ENCODE measurements around the gene BANP.
A peak's percentile ranks its signal among the peaks of the same experiment; 100 is the strongest.
"Not testable (repeated sequence)": the region's sequence is repeated elsewhere in the genome, so short reads cannot be mapped to it uniquely, and the experiment has no call there.

BANP gene, protein sequence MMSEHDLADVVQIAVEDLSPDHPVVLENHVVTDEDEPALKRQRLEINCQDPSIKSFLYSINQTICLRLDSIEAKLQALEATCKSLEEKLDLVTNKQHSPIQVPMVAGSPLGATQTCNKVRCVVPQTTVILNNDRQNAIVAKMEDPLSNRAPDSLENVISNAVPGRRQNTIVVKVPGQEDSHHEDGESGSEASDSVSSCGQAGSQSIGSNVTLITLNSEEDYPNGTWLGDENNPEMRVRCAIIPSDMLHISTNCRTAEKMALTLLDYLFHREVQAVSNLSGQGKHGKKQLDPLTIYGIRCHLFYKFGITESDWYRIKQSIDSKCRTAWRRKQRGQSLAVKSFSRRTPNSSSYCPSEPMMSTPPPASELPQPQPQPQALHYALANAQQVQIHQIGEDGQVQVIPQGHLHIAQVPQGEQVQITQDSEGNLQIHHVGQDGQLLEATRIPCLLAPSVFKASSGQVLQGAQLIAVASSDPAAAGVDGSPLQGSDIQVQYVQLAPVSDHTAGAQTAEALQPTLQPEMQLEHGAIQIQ

DNA sequence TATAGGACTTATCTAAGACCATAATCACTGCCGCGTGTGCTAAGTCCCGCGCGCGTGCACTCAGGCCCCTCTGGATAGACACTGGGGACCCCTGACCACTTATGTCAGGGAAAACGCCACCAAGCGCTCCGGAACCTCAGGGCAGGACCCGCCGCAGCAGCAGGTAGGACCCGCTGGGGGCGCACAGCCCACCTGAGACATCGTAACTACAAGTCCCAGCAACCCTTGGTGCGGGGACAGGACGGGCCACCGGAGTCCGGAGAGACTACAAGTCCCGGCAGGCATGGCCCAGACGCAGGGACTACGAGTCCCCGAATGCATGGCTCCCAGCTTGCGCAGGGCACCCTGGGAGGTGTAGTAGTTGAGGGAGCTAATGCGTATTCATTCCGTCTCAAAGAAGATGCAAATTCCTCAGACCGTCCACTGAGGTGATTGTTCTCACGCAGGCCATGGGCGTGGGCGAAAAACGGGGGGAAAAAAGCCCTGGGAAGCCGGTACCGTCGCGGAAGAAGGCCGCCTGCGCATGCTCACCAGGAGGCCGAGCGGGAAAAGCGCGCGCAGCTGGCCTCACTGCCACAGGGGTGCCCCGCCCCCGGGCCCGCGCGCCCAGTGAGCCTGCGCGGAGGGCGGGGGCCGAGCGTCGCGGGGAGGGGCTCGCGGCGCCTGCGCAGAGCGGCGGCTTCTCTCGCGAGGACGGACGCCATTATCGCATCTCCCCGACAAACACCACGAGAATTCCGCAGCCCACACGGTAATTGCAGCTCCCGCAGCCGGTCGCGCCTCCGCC is at the start of gene BANP:
Gene BANP (plus strand): TSS at position 670 of the 787 bp plus-strand sequence. CDS start 23,682 bp downstream, outside the sequence.
- peak; percentile 91 for DNase-seq

DNA sequence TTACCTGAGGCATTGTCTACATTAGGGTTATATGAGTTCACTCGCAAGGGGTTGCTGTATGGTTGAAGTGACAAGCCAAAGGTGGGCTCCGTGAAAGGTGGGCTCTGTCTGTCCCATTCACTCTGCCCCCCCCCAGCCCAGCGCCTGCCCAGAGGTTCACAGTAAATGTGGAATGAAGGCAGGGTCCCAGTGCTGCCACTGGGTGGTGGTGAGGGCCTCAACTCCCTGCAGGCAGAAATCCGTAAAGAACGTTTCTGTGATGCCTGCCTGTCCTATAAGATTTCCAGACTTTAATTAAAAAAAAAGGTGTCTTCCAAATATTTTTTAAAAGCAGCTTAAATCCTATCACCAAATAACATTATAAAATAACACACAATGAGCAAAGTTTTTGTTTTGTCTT is 46.3 kb upstream of the BANP start:
- DNase-seq: not testable (repeated sequence)

DNA sequence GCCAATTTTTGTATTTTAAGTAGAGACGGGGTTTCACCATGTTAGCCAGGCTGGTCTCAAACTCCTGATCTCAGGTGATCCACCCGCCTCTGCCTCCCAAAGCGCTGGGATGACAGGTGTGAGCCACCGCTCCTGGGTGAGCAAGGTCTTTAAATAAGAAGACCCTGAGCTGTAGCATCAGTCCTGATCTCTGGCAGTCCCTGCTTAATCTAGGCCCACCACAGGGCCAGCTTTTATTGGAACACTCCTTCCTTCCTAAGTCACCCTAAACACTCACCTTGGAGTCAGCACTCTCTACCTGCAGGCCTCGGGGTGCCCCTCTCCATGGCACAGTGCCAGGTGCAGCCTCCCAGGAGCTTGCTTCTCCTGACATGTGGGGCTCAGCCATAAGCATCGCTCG is 45.7 kb upstream of the BANP start:
- DNase-seq: not testable (repeated sequence)

DNA sequence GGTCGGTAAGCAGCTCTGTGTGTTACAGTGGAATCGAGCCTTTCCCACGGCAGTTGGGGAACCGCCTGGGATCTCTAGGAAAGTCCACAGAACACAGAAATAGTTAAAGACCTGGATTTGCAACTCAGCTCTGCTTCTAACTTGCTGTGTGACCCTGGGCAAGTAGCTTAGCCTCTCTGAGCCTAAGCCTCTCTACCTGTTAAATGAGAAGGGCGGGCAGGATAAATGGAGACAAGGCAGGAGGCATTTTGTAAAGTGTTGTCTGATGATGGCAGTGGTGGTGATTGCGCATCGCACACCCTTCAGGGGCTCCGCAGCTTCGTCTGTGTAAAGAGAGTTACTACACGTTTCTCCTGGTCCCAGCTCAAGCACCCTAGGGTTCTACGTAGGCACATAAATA is 43.1 kb upstream of the BANP start:
- not testable (repeated sequence) for DNase-seq

DNA sequence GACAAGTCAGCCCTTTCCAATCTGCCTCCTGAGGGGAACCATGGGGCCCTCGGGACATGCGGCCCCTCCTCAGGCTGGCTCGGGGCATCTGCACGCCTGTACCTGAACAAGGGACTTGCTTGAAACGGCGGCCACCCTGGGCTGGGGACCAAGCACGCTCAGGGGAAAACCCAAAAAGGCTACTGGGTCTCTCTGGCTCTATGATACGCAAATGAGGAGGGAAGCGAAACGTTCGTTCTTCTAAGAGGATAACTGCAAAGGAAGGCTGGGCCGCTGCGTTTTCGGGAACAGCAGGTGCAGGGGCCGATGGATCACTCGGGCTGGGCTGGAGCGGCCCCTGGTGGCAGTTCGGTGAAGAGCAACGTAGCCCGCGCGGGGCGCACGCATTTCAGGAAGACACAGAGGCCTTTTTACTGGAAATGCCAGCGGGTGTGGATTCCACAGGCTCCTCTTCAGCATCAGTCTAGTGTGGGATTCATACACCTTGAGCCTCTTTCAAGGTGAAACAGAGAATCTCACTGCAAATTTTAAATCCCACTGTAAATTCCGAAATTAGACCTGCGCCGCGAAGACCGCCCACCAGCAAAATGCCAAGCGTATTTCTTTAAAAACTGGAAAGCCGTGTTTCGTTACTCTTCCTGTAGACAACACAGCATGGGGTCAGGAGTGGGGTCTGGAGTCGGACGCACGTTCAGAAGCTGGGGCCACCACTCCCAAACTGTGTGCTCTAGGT is 41.9 kb upstream of the BANP start:
- not testable (repeated sequence) for DNase-seq

DNA sequence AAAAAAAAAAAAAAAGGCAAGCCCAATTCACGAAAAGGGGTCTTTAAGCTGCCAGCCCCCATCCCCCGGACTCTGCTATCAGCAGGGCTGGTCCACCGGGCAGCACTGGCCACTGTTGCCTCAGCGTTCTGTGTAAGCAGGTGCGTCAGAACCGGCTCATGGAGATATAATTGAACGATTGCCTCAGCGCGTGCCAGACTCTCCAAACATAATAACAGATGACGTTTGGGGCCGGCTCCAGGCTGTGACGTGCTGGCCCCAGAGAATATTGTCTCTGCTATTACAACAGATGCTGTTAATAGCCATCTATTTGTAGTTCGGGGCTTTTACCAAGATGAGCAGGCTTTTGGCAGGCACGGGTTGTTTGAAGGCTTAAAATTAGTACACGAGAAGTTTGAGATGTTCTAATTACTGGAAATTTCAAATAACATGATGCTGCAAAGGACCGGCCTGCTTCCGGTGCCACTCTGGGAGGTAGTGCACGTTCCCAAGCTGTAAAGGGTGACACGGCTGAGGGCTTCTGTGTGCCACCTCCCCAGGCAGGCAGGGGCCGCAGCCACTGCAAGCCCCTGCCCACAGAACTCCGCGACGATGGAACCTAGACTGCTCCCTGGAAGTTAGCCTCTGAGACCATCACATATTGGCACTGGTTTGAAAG is 40.0 kb upstream of the BANP start:
- peak; percentile 59 for DNase-seq

DNA sequence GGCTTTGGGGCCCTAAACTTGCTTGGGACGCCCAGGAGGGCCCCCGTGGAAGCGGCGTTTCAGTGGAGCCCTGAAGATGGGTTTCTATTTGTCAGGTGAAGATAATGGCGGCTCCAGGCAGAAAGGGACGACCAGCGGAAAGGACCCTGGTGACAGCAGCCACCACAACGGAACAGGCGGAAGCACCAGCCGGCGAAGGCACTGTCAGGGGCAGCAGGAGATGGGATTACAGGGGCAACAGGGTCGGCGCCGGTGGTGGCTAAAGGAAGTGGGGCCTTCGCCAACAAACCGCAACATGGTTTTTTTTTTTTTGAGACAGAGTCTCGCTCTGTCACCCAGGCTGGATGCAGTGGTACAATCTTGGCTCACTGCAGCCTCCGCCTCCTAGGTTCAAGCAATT is 38.5 kb upstream of the BANP start:
- not testable (repeated sequence) for DNase-seq

DNA sequence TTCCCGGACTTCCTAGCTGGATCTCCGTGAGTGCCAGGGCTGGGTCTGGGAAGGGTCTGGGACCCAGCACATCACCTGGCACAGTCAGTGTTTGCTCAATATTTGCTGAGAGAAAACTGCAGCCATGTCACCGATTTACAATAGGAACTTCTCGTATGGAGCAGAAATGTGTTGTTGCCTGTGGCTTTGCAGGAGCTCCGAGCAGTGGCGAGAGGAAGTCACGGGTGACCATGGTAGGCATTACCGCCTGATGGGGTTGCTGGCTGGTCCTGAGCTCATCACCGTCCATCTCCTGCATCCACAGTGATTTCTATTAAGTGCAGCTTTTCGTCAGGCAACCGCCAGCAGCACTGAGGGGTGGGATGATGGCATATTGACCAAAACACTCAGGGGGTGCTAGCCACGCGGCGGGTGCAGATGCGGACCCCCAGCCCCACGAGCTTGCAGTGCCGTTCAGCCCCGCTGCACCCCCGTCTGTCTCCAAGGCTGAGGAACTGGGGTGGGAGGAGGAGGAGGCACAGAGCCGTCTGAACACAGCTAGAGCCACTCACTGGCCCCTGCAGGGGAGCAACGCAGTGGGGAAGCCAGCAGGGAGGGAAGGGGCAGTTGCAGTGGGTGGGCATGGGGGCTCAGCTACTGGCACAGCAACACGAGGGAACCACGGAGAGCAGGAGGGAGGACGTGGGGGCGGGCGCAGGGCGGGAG is 37.1 kb upstream of the BANP start:
- DNase-seq: not testable (repeated sequence)

DNA sequence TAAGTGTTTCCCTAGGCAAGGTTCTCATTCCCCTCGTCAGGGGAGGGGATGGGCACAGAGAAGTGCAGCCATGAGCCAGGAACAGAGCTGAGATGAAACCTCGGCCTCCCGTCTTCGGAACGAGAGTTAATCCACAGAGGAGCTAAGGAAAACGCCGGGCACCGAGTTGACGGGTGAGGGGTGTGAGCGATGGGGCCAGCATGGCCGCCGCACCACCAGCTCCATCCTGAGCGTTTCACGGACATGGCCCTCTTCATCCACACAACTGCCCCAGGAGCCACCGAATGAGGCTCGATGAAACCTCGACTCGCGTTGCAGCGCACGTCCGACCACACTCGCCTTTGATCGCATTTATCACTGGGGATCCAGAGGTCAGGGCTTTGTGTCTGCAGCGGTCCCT is 36.4 kb upstream of the BANP start:
- no peak for DNase-seq

DNA sequence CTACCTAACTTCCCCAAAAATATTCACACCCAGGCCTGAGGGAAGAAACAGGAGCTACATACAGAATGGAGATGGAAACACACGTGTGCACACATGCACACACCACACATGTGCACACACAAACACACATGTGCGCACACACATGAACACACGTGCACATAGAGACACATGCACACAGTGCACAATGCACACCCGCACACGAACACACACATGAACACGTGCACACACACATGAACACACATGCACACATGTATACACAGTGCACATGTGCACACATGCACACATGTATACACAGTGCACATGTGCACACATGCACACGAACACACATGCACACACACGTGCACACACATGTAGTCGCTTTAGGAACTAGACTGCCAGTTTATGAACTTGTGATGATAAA is 33.7 kb upstream of the BANP start:
- DNase-seq: no peak

DNA sequence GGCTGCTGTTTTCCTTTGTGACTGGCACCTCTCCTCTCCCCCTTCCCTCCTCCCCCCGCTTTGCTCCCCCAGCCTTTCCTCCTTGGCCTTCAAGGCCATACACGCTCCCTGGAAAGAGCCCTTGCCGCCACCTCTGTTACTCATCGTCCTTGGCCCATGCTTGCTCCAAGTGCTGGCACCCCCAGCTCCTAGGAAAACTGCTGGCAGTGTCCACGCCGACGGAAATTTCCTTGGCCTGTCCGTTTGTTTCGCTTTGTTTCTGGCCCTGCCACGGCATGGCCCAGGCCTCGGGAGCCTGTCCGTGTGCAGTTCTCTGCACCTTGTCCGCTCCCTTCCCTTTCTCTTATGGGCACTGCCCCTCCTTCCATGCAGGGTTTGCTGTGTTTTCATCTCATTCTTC is 32.9 kb upstream of the BANP start:
- DNase-seq: no peak

DNA sequence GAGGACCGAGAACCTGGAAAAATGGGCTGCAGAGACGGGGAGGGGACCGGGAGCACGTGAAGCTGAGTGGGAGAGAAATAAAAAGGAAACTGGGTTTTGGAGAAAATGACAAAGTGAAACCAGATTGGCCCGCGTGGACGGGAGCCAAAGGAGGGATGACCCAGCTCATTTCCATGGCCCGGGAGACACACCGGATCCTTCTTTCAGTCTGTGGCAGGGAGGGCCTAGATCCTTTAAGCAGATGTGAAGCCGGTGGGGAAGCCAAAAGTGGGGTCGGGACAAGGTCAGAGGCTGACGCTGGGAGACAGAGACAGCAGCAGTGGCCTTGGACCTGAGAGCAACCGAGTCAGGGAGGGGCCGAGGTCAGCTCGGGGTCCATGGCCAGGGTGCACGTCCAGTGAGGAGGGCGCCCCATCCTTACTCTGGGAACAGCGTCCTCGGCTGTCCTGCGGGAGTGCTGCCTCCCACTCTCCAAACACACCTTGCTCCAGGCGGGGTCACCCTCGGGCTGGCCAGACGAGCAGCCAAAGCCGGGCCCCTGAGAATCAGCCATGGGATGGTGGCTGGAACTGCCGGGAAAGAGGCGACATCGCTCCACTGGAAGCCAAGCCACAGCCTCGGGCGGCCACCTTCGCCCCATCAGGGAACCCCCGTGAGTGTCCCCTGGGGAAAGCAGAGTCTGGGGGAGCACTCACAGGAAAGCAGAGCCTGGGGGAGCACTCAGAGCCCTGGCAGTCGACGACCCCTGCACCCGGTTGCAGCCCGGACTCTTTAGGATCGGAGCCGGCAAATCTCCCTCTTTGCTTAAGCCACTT is 32.2 kb upstream of the BANP start:
- no peak for DNase-seq

DNA sequence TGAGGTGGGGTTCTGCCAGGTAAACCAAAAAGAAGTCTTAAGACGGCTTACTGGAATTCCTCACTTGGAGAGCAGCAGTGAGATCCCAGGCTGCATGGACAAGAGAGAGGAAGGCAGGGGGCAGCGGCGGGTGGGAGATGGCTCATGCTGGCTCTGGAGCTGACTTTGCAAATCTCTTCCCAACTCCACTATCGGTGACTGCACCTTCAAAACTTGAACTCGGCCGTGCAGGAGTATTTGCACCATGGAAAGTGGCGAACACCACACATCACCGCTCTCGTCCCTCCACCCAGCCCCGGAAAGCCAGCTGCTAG is 31.6 kb upstream of the BANP start:
- no peak for DNase-seq

DNA sequence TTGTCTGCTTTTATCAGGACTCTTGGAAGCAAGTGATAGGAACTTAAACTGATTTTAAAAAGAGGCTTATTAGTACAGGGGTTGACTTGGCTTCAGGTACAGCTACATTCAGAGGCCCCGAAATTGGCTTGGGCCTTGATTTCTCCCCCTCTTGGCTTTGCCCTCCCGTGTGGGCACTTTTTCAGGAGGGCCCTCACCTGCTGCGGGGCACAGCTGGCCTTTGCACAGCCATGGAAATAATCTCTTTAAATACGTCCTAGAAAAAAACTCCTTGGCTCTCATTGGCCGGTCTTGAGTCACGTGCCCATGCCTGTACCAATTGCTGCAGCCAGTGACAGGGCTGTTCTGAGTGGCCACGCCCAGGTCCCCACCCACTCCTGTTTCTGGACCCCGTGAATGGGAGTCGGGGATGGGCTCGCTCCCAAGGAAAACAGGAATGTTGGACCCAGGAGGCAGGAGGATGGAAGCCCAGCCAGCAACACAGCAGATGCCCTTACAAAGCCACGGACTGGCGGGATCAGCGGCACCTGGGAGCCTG is 29.9 kb upstream of the BANP start:
- no peak for DNase-seq

DNA sequence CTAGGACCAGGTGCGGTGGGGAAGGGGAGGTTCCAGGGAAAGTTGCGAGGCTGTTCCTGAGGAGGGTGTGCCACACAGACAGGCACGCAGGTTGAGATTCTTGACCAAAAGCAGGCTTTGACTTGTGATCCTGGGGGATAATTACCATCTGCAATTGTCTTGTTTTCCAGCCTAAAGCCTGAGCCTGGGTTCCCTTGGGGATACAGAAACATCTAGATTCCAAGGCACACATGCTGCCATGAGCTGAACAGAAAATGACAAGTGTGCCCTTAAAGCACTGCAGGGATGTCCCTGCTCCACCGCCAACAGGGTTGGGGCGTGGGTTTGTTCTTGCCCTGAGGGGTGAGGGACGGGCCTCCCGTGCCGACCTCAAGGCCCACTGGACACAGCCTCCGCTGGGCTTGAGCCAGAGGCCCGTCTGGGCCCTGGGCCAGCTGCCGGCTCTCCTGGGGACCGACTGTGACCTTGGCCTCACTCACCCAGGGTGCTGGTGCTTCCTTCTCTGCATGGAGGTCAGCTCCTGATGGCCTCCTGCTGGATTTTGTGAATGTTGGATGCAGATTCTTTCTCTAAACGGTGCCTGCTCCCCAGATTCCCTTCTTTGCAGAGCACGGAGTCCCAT is 28.9 kb upstream of the BANP start:
- DNase-seq: no peak

DNA sequence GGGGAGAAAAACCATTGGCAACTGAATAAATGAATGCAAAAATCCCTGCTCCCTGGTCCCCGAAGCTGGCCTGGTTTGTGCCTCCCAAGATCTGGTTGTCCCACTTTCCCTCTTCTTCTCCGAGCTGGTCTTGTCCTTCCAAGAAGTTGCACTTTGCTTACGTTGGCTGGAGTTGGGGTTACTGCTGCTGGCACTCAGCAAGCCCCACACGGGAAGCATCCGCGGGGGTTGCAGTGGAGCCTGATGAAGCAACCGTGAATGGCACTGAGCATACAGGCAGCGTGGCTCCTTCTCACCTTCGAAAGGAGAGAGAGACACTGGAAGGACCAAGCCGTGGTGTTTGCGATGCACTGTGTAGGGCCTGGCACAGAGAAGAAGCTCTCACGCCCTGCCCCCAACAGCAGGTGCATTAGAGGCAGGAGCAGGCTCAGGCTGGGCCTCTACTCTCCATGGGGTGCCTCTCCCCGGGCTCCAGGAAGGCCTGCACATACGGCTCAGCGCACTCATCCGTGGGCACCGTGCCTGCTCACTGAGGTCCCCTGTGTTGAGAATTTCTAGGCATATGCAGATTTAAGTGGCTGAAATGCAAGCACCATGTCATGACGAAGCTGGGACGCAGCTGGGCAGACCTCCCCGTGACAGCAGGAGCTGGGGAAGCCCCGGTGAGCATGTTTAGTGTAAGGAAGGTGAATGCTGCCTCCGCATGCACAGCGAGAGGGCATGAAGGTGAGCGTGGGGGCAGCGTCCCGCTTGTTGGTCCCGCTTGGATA is 27.0 kb upstream of the BANP start:
- DNase-seq: peak; percentile 81

DNA sequence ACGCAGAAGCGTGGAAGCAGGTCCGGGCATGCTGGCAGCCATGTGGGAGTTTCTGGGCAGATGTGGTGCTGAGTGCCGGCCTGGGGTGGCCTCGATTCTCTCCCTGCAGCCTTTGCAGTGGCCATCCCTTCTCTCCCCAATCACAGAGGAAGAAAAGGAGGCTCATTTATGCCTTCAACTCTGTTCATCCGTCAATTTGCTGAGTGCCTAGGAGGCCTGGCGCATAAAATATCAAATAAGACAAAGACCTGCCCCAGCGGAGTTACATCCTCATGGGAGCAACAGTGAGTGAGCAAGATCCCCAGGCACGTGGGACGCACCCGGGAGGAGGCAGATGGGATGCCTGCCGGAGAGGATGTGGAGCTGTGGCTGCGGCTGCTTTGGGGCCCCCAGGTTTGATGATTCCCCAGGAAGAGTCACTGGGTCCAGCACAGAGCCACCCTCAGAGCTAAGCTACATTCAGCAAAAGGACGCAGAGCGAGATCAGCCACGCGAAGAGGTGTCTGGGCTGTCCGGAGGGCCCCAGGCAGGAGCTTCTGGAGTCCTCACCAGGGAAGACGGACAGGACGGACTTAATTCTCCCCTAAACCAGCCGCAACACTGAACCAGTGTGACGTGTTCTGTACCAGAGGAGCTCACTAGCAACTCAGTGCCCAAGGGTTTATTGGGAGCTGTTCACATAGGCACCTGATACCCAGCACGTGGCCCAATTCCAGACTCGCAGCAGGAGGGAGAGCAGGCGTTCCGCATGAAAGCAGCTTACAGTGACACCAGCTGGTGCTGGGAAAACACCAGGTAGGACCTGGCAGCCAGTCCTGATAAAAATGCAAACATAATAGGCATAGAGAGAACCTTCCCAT is 26.2 kb upstream of the BANP start:
- peak; percentile 83 for DNase-seq
